Activated effector memory CD4-positive, alpha-beta T cell treated with anti-CD3 and anti-CD28 coated beads, Interleukin-2, amount 50 U/mL, for 16 hours (primary cell): ENCODE measurements around the gene FAM3C.
"Not testable (repeated sequence)": the region's sequence is repeated elsewhere in the genome, so short reads cannot be mapped to it uniquely, and the experiment has no call there.

Experiments
- DNase-seq: peaks from one replicate; pipeline ENCODE4 v3.0.0-alpha.2; 2020

FAM3C gene

GRCh38 chr7:121330053-121330833 lies 65.9 kb downstream of the FAM3C start:
- no peak for DNase-seq

- no peak for DNase-seq
Measured at GRCh38 chr7:121329191-121330052, 66.7 kb downstream of the FAM3C start.

GRCh38 chr7:121328508-121329190 lies 67.5 kb downstream of the FAM3C start, which contains the start of gene WNT16:
WNT16 (plus strand) TSS chr7:121329000; CDS start chr7:121329293, 293 bp downstream.
- no peak for DNase-seq

DNA sequence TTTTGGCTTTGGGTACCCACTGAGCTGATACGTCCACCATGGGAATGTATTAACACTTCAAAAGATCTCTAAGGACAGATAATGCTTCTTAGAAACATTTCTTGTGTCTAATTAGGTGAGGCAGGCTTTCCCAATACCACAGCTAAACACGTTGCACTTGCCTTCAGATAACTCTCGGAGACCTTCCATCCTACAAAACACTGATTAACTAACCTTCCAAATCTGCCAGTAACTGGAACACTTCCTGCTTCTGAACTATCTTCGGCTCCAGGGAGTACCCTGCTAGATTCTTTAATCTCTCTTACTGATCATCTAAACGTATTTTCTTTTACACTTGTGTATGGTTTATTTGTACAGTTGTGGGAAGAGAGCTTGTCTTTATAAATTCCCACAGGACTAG lies 68.4 kb downstream of the FAM3C start:
- DNase-seq: no peak

DNA sequence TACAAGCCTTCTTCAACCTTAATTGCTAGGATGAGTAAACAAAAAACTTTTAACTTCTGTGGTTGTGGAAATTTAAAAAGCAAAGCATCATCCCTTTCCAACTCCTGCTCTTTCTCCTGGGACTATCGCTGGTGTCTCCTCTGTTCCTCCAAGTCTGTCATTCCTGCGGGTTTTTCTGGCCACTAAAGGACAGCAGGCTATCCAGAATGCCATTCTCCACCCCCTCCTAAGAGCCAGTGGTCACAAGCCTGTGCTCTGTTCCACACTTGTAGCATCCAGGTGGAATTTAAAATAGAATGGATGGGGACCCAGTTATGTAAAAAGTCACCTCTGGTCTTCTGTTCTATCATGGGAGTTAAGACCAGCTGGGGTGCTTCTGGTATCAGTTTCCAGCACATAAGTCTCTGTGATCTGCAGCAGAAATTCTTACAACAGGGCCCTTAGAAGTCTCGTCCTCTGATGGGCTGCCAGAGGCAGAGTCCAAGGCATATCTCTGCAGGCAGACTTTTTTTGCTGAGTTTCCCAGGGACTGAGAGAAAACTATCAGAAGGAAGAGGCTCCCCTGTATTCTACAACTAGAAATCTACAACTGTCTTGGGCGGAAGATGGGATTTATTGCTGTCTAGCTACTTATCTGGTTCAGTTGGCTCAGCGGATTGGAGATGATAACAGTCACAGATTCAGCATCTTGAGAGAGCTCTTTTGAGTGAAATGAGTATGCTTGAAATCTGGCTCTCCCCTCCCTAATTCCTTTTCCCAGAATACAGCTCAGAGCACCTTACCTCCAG lies 72.4 kb downstream of the FAM3C start:
- DNase-seq: no peak

DNA sequence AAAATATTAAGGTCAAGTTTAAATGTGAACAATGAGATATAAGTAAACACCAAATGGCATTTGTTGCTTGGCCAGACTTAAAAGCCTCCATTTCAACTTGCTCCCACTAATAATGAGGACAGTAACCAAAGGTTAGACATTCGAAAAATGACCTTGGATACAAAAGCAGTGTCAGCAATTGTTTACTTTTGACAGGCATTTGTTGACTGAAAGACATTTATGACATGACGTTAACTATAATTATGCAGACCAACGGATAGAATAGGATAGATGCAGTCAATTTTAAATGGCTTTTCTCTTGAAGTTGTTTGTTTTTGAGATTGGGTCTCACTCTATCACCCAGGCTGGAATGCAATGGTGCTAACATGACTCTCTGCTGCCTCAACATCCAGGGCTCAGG lies 73.6 kb downstream of the FAM3C start:
- no peak for DNase-seq

DNA sequence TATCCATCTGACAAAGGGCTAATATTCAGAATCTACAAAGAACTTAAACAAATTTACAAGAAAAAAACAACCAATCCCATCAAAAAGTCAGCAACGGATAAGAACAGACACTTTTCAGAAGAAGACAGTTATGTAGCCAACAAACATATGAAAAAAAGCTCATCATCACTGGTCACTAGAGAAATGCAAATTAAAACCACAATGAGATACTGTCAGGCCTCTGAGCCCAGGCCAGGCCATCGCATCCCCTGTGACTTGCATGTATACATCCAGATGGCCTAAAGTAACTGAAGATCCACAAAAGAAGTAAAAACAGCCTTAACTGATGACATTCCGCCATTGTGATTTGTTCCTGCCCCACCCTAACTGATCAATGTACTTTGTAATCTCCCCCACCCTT lies 80.9 kb downstream of the FAM3C start:
- DNase-seq: not testable (repeated sequence)

- no peak for DNase-seq
Measured at GRCh38 chr7:121313793-121314676, 82.1 kb downstream of the FAM3C start.

GRCh38 chr7:121313220-121313792 lies 82.8 kb downstream of the FAM3C start:
- no peak for DNase-seq

GRCh38 chr7:121307021-121307574 lies 89.0 kb downstream of the FAM3C start:
- DNase-seq: no peak

DNA sequence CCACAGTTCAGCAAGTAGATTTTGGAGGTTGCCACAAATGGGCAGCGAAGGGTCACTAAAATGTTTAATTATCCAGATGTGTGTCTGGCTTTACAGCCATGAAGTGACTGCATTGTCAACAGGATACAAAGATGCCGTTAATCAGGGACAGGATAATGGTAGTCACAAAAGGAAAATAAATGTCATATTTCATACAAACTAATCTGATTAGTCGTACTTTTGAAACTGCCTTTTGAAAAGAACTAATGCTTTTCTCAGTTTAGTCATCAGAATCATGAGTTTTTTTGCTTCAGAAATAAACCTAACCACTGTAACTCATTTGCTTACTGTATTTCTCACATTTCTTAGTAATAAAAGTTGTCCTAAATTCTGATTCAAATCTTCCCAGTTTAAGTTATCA lies 89.5 kb downstream of the FAM3C start:
- no peak for DNase-seq

- no peak for DNase-seq
Measured at GRCh38 chr7:121305109-121305508, 91.0 kb downstream of the FAM3C start.

GRCh38 chr7:121304102-121304658 lies 91.9 kb downstream of the FAM3C start:
- DNase-seq: no peak

- no peak for DNase-seq
Measured at GRCh38 chr7:121303422-121304101, 92.5 kb downstream of the FAM3C start.

DNA sequence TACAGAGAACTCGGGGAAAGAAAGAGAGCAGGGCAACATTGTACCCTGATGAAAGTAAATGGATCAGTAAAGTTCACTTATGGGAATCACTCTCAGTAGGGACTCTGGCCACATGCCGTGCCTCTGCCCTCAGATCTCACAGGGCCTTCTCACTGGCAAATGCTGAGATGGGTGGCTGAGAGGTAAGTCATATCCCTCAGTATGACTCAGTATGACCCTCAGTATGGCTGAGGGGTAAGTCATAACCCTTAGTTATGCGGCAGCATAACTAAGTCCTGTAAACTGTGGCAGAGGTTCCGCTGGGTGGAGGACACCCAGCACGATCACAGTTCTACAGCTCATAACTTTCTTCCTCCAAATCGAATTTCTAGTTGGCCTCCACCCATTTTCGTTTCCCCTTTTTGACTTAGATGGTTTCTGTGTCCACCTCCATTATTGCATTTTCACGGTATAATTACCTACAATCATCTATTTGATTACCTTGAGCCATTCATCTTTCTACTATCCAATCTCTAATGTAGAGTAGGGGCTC lies 93.8 kb downstream of the FAM3C start:
- DNase-seq: no peak

DNA sequence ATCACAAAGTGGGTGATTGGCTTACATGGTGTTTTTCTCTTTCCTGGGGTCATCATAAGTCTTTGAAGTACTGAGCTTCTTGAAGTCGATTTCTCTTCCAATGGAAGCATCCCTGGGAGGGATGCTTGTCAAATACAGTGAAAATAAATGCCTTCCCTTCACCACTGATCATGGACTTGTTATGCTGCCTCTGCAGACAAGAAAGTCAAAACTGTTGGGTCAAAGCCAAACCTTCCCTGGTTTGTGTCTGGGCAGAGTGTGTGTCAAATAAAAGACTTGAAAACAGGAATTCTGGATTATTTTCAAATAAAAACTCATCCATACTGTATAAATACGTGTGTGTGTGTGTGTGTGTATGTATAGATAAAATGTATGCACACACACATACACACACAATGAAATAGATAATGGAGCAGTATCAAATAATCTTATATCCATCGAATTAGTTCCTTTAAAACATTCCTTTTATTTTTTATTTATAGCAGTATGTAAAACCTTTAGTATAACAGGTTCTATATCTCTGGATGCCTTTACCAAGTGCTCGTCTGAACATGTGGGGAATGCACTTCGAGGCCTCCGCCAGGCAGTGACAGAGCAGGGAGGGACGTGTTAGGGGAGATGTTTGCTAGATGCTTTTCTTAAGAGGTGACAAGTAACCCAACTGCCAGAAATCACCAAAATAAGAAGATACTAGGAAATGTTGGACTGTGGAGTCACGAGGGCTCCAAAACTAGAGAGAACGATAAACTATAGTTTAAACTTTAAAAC lies 94.5 kb downstream of the FAM3C start:
- no peak for DNase-seq

DNA sequence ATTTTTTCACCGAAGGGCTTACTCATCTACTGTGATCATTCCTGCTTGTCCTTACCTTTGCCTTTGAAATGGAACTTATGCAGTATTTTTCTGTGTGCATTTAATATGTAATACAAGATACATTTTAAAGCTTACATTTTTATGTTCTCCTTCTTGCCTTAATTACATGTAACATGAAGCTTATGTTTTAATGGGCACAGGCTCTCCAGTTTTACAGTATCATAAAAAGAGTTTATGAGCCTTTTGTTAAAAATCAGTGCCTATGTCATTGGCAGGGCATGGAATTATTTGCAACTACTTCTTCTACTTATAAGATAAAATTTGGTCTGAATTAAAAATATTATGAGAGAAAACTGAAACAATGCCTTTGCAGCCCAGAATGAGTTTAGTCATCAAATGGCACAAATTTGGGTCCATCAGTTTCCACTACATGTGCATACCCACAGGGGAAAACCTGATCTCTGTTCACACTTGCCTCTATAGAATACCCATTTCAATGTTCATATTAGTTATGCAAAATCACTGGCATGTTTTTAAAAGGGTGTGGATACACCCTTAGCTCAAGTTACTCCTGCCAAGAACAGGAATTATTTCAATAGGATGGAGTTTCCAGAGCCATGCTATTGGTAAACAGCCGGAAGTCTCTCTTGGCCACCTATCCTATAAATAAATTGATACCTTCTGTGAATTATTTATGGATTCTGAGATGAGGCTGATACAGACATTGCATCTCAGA lies 95.3 kb downstream of the FAM3C start:
- no peak for DNase-seq
